CD4-positive, alpha-beta T cell treated with Interleukin-15 for 4 hours (primary cell): Measurements from ENCODE around the gene SLC37A3.
"Not testable (repeated sequence)": the region's sequence is repeated elsewhere in the genome, so short reads cannot be mapped to it uniquely, and the experiment has no call there.

Experiments used
- DNase-seq: peaks from one replicate; pipeline ENCODE4 v3.0.0-alpha.2; 2020; ENCODE audit warnings: low spot score

Gene SLC37A3

DNA sequence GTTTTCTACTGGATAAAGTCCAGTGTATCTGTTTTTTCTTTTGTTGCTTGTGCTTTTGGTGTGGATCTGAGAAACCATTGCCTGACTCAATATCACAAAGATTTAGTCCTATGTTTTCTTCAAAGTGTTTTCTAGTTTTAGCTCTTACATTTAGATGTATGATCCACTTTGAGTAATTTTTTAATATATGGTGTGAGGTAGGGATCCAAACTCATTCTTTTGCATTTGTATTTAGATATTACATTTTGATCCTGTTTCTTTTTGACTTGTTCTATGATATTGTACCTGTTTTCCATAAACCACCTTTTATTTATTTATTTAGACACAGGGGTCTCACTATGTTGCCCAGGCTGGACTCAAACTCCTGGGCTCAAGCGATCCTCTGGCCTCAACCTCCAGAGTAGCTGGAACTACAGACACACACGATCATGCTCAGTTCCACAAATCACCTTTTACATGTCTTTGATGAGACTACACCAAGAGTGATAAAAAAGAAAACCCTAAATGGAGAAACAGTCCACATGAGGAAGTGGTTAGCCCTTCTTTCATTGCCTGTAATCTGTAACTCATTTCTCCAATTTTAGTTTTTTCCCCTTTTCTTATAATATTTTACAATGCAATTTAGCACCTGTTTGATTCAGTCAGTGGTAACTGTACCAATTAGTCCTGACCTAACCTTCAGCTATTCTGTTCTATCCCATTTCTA is 86.0 kb downstream of the SLC37A3 start:
- DNase-seq: no peak

DNA sequence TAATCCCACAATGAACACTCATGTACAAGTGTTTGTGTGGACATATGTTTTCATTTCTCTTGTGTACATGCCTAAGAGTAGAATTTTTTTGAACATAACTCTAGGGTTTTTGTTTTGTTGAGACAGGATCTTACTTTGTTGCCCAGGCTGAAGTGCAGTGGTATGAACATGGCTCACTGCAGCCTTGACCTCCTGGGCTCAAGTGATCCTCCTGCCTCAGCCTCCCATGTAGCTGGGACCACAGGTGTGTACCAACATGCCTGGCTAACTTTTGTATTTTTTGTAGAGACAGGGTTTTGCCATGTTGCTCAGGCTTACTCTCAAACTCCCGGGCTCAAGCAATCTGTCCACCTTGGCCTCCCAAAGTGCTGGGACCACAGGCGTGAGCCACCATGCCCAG is 87.2 kb downstream of the SLC37A3 start:
- DNase-seq: not testable (repeated sequence)

DNA sequence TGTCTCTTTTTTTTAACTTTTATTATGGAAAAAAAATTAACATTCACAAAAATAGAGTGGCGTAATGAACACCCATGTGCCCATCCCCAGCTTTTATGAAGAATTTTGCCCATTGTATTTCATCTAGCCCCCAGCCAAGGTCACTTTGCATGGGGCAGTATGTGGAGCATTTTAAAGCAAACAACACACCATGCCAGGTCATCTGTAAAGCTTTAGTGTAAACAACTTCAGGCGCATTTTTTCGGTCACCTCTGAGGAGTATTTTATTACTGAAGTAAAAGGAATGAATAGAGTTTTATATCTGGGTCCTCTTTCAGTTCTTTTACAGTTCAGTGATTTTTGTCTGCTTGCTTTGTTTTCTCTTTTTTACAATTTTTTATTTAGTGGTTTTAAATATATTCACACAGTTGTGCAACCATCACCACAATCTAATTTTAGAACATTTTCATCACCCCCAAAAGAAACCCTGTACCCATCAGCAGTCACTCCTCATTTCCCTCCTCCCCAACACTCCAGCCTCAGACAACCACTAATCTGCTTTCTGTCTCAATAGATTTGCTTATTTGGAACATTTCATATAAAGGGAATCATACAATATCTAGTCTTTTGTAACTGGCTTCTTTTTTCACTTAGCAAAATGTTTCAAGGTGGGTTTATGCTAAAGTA is 87.9 kb downstream of the SLC37A3 start:
- DNase-seq: no peak

GRCh38 chr7:140308060-140308459 is 90.3 kb downstream of the SLC37A3 start:
- no peak for DNase-seq

DNA sequence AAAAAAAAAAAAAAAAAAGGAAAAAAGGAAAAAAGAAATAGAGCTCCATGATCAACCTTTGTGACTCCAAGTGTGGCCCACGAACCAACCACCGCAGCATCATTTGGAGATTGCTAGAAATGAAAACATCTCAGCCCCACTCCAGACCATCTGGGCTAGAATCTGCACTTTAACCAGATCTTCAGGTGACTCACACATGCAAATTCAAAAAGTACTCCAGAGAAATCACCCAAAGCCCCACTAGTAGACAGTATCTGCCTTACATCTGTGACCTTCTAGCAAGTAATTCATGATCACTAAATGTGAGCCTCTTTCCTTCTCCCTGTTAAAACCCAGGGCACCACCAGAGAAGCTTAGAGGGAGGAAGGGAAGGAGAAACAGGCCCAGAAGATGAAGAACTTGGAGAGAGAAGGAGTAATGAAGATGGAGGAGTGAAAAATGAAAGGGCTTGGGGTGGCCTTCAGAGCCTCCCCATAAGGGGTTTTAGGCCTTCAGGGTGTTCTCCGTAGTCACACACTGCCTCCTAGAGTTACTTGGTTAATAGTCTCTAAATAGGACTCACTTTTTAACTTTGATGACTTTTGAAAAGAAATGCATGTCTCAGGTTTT is 94.0 kb downstream of the SLC37A3 start:
- peak; percentile 63 for DNase-seq

- no peak for DNase-seq
These were observed 97.8 kb downstream of the SLC37A3 start for GRCh38 chr7:140300243-140301136.

GRCh38 chr7:140298213-140298612 is 100.1 kb downstream of the SLC37A3 start:
- DNase-seq: no peak

- DNase-seq: no peak
These were observed 101.1 kb downstream of the SLC37A3 start for GRCh38 chr7:140297192-140297591.

DNA sequence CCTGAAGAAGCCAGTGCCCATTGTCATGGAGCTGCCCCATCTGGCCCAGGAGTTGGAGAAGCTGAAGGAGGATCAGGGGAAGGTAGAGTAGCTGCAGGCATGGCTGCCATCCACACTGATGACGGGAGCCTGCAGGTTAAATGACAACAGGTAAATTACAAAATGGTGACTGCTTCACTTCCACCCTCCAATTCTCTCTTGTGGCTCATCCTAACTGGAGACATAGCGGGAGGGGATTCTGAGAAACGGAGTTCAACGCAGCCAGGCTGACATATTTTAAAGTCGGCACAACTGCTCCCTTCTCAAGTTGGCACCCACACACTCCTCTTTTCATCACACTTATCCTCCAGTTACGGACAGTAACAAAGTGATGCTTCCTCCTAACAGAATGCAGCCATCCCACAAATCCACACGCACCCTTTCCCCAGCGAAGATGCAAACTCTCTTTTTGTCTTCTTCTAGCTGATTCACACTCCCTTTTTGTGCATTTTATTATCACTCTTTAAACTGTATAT is 103.0 kb downstream of the SLC37A3 start:
- DNase-seq: no peak

DNA sequence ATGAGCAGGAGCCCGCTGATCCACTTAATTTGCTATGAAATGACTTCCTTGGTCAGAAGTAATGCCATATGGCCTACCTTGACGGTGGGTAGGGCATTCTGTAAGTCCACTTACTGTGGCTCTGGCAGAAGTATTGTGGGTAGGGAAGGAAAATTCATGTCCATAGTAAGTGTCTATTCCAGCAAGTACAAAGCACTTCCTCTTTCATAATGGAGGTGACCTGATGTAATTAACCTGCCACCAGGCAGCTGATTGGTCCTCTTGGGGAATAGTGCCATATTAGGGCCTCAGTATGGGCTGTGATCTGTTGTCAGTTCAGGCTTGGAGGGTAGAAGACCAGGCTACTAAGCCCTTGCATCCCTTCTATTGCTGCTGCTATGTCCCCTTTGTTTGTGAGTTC is 103.9 kb downstream of the SLC37A3 start:
- no peak for DNase-seq

DNA sequence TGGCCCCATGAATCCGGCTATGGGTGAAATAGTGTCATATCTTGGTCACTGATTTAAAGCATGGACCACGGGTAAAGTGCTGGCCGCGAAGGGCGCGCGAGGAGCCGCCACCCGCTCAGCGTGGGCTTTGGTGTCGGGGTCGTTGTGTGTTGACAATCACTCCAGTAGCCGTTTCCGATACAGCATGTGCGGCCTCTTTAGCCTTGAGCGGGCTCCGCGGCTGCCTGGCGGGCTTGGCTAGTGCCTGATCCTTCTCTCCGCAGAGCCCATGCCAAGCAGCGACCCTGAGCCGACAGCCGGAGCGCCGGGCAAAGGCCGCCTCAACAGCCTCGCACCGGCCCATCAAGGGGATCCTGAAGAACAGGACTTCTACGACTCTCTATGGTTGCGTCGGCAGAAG is 105.9 kb downstream of the SLC37A3 start:
- DNase-seq: no peak

DNA sequence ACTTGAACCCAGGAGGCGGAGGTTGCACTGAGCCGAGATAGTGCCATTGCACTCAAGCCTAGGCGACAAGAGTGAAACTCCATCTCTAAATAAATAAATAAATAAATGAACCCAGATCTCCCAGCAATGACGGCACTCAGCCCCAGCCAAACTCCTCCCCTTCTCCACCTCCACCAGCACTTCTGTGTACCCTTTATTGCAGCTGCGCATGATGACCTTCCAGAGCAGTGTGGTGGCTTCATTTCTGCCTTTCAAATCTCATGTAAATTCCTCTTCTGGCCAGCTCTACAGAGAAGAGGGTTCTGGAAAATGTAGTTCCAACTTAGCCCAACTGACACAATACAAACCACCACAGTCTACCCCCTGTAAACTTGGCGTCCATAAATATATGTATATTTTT is 108.5 kb downstream of the SLC37A3 start:
- no peak for DNase-seq

GRCh38 chr7:140287988-140288387 is 110.3 kb downstream of the SLC37A3 start:
- no peak for DNase-seq

DNA sequence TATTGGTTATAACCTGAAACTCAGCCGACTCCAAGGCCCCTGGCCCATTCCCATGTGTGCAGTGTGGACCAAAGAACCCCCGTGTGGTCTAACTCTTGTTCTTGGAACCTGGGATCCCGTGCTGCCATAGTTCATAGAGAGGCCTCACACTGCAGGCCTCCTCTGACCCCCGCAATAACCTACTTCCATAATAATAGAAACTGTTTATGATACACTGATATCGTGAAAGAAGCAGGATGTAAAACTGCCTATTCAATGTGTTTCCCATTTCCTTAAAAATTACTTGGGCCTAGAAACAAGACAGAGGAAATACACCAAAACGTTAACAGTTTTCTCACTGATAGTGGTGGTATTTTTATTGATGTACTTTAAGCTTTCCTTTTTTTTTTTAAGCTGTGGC is 112.4 kb downstream of the SLC37A3 start:
- no peak for DNase-seq

DNA sequence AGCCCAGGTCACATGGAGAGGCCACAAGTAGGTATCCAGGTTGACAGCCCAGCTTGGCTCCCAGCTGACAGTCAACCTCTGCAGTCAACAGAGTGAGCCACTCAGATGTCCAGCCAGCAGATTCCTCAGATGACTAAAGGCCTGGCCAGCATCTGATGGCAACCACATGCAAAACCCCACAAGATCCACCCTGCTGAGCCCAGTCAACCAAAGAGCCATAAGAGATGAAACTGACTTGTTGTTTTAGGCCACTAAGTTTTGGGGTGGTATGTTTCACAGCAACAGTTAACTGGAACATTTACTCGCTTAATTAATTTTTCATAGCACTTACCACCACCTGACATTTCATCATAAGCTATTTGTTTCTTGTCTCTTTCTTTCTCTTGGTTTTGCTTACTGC is 114.3 kb downstream of the SLC37A3 start:
- no peak for DNase-seq
